Endothelial cell of hepatic sinusoid (primary cell): ENCODE data around the gene CSF3.

Experiments used
- in situ Hi-C: cut with HindIII; loops from 2 replicates; pipeline ENCODE4 v1.10.0; 2017; ENCODE audit warnings: low sequenced_read_pairs

The CSF3 gene

DNA sequence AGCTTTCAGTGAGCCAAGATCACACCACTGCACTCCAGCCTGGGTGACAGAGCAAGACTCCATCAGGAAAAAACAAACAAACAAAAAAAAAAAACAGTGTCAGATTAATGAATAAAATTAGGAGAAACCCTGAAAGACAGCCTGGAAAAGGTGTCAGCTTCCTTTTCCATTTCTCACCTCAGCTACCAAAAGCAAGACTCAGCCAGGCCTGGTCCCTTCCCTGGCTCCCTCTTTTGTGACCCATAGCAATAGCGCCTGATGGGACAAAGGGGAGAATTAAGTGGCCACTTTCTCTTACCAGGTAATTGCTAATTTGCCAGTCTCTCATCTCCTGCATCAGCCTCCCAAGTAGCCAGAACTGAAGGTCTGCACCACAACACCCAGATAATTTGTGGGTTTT, 43.6 kb downstream of the CSF3 start:
- in situ Hi-C loops = loop anchor here (5.0 kb wide), 1 partner anchor 118 kb away; the partner anchor contains the start of gene RAPGEFL1

DNA sequence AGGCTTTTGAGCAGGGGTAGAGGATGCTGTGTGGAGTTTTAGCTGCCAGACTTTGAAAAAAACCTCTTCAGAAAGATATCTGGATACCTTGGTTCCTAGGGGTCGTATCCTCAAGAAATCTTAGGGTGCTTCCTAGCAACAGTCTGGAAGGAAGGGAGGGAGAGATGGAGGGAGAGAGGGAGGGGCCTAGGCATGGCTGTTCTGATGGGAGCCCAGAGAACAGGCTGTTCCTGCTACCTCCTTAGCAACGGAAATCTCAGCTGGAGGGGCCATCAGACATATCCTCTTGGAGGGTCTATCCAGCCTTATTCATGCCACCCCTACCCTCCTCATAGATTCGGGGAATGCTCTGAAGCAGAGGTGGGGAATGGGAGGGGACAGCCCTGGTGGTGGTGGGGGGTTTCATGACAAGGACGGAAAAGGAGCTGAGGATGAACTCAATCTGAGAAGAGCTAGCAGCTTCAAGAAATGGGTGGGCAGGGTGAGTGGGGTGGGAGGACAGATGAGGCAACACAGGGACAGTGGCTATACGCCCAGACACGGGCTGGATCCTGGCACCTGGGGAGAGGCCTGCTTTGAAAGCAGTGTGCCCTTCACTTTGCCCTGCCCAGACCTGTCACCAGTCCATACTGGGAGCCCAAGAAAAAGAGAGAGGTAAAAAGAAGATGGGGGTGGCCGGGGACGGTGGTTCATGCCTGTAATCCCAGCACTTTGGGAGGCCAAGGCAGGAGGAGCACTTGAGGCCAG, 44.7 kb downstream of the CSF3 start:
- in situ Hi-C loops = loop anchor here (5.0 kb wide), 1 partner anchor 117 kb away; the partner anchor contains the start of gene RAPGEFL1

- in situ Hi-C loops = no loop called here
Measured at GRCh38 chr17:40060887-40061608, 45.8 kb downstream of the CSF3 start.

GRCh38 chr17:40061609-40062038, 46.4 kb downstream of the CSF3 start:
- in situ Hi-C loops = no loop called here

DNA sequence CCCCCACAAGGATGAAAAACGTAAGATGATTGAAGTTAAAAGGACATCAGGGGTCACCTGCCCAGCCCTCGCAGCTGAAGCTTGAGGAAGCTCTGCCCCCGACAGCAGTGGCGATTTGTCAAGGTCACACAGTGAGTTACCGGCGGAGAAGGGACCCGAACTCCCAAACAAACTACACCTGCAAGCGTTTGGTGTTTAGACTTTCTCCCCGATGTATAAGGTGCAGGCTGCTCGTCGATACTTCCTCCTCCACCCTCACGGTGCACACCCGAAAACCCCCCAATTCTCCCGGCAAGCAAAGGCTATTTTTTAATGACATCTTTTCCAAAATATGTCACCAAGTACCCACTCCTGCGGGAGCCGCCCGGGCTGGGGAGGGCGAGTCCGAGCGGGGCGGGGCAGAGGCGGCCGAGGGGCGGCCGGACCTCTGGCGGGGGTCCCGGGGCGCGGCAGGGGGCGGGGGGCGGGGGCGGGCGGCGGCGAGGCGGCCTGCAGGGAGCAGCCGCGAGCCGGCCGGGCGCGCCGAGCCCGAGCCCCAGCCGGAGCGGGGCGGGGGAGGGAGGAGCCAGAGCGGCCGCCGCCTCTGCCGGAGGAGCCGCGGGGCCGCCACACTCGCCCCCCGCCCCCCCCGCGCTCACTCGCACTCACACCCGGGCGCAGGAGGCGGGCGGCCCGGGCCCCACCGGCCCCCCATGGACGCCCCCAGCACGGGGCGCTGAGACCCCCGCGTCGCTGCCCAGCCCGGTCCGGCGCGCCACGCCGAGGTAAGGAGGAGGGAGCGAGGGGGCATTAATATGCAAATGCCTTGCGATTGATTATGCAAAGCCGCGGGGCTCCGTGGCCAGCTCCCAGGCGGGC, 47.3 kb downstream of the CSF3 start, which contains the start of gene THRA:
TSS of gene THRA (plus strand) at position 637 of the 858 bp plus-strand sequence. CDS start 11,524 bp downstream, outside the sequence.
- in situ Hi-C loops = no loop called here

DNA sequence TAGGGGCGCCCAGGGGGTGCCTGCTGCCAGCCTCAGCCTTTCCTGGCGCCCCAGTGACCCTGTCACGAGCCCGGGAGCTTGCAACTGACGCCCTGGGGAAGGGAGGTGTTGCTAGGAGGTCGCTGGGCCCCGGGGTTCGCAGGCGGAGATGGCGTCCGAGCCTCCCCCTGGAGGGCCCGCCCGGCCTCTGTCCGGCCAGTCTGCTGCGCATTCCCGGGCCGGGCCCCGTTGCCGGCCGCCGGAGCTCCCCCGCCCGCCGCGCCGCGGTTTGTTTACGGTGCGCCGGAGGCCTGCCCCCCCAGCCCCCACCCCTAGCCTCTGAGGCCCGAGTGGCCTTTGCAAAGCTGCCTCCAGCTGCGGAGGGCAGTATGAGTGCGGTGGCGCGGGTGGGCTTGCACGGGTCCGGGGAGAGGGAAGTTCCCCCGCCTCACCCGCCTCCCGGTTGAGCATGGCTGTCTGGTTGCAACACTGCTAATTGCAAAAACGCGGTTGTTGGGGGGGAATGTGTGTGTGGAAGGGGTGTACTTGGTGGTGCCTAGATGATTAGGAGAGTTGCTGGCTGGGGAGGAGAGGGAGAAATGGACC, 48.0 kb downstream of the CSF3 start:
- in situ Hi-C loops = no loop called here

GRCh38 chr17:40063901-40064531, 48.8 kb downstream of the CSF3 start:
- in situ Hi-C loops = no loop called here

- in situ Hi-C loops = loop anchor here (5.0 kb wide), 1 partner anchor 92 kb away; no protein-coding TSS in a partner anchor
Measured at GRCh38 chr17:40064971-40065768, 49.9 kb downstream of the CSF3 start.

GRCh38 chr17:40065769-40066510, 50.7 kb downstream of the CSF3 start:
- in situ Hi-C loops = loop anchor here (5.0 kb wide), 1 partner anchor 91 kb away; no protein-coding TSS in a partner anchor
